Measurements from ENCODE around the gene CAND1.
"Not testable (repeated sequence)": the region's sequence is repeated elsewhere in the genome, so short reads cannot be mapped to it uniquely, and the experiment has no call there.

CAND1 gene

GRCh38 chr12:67284561-67284960 is 15.4 kb downstream of the CAND1 start:
- no peak for DNase-seq

DNA sequence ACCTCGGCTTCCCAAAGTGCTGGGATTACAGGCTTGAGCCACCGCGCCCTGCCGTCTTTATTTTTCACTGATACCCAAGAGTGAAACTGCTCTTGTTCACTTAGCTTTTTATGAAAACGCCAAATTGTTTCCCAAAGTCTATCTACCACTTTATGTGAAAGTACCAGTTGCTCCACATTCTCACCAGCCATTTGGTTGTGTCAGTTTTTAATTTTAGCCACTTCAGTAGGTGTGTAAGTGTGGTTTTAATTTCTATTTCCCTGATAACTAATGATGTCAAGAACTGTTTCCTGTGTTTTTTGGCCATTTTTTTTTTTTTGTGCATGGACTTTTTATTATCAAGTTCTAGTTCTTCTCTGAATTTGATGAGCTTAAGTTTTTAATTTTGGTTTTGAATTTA is 17.1 kb downstream of the CAND1 start:
- no peak for DNase-seq

GRCh38 chr12:67287311-67287710 is 18.2 kb downstream of the CAND1 start:
- DNase-seq = no peak

- DNase-seq = no peak
Observed at GRCh38 chr12:67288561-67288960, 19.4 kb downstream of the CAND1 start.

GRCh38 chr12:67290378-67290777 is 21.2 kb downstream of the CAND1 start:
- no peak for DNase-seq

DNA sequence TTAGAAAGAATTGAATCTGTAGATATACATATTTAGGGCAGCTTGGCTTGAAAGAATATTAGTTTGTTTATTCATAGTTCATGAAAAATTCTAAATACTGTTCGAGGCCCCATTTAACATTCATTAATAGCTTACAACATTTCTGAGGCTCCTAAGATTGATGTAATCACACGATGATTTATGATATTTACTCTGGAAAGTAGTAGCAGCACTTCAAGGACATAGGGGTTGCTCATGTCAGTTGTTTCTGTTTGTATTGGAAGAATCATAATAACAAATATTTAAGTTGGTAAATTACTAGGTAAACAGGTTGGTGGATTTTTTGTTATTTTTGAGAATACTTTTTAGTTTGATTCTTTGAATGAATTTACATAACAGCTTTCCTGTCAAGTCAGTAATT is 30.4 kb downstream of the CAND1 start:
- no peak for DNase-seq

DNA sequence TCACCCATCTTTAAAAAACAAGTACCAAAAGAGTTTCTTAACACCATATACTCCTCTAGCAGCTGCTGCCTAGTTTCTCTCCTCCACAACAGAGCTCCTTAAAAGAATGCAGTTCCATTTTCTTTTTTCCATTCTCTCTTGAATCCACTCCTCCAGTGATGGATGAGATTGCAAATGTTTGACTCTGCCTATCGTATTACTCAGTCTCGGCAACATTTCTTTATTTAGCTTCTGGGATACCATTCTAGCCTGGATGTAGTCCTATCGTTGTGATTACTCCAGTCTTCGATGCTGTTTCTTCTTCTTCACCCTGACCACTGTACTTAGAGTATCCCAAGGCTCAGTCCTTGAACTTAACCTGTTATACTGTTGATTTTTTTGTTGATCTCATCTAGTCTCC is 30.8 kb downstream of the CAND1 start:
- no peak for DNase-seq

DNA sequence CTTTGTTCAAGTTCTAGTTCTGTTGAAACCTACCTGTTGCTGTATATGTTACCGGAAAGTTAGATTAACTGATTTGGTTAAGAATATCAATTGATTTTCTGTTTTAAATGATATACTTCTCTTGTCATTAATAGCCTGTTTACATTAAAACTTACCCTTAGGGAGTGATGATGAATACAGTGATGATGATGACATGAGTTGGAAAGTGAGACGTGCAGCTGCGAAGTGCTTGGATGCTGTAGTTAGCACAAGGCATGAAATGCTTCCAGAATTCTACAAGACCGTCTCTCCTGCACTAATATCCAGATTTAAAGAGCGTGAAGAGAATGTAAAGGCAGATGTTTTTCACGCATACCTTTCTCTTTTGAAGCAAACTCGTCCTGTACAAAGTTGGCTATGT is 33.0 kb downstream of the CAND1 start:
- DNase-seq = no peak

GRCh38 chr12:67305544-67305943 is 36.4 kb downstream of the CAND1 start:
- DNase-seq = no peak

DNA sequence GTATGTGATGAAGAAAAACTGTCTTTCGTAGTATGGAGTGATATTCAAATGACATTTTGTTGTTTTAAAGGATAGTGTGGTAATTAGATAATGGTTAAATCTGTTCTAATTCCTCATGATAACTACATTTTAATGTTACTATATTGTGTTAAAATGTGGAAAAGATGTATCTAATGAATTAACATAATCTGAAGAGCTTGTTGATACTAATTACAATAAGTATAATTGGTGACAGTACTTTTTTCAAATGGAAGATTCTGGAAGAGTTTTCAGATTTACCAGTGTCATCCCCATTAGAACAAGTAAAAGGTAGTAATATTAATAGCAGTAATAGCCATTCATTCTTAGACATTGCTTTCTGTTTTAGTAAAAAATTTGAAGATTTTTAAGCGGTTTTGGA is 37.6 kb downstream of the CAND1 start:
- DNase-seq = no peak

GRCh38 chr12:67315661-67316060 is 46.5 kb downstream of the CAND1 start:
- no peak for DNase-seq

GRCh38 chr12:67318786-67319185 is 49.6 kb downstream of the CAND1 start:
- no peak for DNase-seq

GRCh38 chr12:67319936-67320335 is 50.8 kb downstream of the CAND1 start:
- no peak for DNase-seq

DNA sequence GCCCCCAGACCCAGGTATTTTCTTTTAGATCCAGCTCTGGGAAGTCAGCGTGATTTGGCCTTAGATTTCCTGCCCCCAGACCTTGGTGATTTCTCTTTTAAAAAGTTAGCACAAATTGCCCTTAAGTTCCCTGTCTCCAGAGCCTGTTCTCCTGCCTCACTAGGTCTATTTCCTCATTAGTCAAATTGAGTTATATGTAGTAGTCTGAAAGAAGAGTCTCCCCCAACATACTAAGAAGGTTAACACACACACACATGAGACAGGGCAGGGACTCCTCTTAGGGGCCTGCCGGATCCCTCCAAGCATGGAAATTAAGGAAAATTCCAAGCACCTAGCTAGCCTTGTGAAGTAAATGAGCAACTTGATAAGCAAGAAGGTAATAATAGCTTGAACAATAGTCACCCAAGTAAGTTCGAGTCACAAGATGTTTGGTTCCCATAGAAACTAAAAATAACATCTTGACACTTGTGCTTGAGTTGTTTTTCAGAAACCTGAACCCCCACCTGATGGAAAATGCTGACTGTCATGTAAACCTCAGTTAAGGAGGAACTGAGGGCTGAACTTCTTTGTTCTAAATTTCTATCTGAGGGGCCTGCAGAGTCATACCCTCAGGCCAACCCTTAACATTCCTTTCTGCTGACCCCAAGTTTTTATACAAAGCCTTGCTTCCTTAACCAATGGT is 51.6 kb downstream of the CAND1 start:
- DNase-seq = no peak

DNA sequence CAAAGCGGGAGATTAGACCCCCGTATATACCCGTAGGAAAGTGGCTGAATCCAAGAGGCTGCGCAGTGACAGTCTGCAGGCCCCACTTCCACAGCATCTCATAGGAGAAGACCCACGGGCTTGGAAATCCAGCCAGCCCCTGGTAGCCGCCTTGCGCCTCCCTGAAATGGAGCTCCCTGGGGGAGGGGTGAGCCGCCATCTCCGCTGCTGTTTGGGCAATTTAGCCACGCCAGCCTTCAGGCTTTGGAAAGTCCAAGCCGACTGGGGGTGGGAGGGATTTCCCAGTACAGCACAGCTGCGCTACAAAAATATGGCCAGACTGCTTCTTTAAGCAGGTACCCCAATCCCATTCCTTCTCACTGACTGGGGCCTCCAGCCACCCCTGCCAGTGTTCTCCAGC is 53.4 kb downstream of the CAND1 start:
- DNase-seq = no peak

DNA sequence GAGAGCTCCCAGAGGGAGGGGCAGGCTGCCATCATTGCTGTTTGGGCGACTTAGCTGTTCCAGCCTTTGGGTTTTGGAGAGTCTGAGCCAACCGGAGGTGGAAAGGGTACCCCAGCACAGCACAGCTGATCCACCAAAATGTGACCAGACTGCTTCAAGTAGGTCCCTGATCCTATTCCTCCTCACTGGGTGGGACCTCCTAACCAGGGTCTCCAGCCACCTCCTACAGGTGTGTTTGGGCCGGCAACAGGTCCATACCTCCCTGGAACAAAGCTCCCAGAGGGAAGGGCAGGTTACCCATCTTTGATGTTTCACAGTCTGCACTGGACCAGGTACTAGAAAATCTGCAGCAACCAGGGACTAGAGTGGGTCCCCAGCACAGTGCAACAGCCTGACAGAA is 53.8 kb downstream of the CAND1 start:
- no peak for DNase-seq

- no peak for DNase-seq
Observed at GRCh38 chr12:67326637-67327036, 57.5 kb downstream of the CAND1 start.

GRCh38 chr12:67327466-67327865 is 58.3 kb downstream of the CAND1 start:
- no peak for DNase-seq

GRCh38 chr12:67331123-67331522 is 62.0 kb downstream of the CAND1 start:
- DNase-seq = no peak

DNA sequence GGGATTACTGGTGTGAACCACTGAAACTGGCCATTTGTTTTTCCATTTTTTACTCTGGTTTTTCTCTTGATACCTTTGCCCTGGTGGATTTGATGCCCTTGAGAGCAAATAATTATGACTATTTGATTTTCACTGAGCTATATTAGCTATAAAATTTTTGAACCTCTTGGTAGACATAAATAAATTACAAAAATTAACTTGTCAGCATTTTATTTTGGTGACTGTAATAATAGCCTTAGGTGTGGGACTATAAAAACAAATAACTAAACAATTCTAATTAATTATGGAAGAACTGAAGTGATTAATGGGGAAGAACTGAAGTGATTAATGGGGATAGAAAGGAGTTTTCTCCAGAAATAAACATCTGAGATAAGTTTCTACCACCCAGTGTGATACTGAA is 62.7 kb downstream of the CAND1 start:
- no peak for DNase-seq

DNA sequence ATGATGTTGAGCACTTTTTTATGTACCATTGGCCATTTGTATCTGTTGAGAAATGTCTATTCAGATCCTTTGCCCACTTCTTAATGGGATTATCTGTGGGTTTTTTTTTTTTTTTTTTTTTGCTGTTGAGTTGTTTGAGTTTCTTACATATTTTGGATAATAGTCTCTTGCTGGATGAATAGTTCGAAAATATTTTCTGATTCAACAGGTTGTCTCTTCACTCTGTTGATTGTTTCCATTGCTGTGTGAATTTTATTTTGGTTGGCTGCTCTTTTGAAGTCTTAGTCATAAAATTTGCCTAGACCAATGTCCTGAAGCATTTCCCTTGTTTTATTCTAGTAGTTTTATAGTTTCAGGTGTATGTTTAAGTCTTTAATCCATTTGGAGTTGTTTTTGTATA is 64.5 kb downstream of the CAND1 start:
- no peak for DNase-seq

DNA sequence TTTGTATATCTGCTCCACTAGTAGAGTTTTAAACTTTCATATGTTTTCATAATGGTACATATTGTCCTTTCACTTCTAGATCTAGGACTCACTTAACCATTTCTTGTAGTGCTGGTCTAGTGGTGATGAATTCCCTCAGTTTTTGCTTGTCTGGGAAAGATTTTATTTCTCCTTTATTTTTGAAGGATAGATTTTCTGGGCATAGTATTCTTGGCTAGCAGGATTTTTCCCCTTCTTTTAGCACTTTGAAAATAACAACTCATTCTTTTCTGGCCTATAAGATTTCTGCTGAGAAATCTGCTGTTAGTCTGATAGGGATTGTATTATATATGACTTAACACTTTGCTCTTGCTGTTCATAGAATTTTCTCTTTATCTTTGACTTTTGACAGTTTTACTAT is 69.3 kb downstream of the CAND1 start:
- no peak for DNase-seq

DNA sequence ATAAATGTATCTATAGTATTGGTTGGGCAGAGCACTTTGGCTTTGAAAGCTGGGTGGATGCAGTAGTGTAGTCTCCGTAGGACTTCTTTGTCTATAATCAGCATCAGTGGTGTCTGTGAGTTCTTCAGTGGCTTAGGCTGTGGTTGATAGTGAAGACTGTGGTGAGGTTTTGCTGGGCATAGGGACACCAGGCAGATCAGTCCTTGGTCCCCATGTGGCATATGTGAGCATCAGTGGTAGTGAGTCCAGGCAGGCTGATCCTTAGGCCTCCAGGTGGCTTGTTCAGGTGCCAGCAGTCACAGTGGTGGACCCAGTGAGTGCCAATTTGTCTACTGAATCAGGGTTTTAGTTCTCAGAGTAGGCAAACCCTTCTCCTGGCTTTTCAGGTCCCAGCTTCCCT is 70.4 kb downstream of the CAND1 start:
- DNase-seq = no peak

DNA sequence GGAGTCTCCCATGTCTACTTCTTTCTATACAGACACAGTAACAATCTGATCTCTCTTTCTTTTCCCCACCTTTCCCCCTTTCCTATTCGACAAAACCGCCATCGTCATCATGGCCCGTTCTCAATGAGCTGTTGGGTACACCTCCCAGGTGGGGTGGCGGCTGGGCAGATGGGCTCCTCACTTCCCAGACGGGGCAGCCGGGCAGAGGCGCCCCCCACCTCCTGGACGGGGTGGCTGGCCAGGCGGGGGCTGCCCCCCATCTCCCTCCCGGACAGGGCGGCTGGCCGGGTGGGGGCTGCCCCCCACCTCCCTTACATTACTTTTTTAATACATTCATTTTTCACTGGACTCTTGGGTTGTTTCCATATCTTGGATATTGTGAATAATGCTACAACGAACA is 71.9 kb downstream of the CAND1 start:
- DNase-seq = not testable (repeated sequence)

- no peak for DNase-seq
Observed at GRCh38 chr12:67344979-67345710, 76.0 kb downstream of the CAND1 start.

Data from NCI-H187 (cell line).